GM21619 (cell line): ENCODE measurements around the gene XRN1.

ENCODE experiments used
- ATAC-seq: cut with Tn5 transposase; IDR thresholded peaks from one replicate; pipeline ENCODE4 v1.9.1; 2021; ENCODE audit not compliant: unreplicated experiment

Gene XRN1

DNA sequence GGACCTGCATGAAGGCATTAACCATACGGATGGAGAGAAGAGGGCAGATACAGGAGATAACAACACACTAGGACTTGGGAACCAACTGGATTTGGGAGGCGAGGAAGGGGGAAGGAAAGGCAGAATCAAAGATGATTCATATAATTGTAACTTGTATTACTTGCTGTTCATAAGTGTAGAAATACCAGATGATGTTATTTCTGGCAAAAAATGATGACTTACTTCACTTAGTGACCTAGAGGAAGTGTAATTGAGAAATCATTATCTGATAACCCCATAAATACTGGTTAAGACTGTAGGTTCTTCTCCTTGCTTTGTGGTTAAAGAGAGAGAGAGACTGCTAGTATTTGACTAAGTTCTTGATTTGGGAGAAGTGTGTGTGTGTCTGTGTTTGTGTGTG lies 172.0 kb downstream of the XRN1 start:
- ATAC-seq = no peak

DNA sequence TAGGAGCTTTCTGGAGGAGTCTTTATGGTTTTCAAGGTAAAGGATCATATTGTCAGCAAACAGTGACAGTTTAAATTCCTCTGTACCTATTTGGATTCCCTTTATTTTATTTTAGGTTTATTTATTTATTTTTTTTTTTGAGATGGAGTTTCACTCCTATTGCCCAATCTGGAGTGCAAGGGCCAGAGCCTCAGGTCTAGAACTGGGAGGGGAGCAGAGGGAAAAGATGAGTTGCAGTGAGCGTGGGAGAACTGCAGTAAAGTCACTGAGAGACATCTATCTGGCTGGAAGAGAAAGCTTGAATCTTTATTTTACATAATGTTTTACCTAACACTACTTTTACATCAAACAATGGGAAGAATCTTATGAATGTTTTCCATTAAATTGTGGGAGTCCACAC lies 172.9 kb downstream of the XRN1 start:
- no peak for ATAC-seq

DNA sequence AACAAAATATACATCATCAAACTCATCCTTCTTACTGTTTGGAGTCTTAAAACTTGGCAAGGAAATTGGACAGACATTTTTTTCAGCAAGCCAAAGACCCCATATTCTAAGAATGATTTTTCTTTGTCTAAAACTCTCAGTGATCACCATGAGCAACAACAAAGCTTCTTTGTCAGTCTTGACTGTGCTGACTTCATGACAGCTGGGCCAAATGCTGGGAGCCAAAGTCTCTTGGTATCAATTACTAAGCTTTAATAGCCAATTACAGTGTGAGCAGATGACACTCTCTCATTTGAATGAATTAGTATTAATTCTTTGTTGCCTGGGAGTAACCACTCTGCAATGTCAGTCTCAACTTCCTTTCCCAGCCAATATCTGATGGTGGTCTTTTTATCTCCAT lies 174.3 kb downstream of the XRN1 start:
- ATAC-seq = no peak

DNA sequence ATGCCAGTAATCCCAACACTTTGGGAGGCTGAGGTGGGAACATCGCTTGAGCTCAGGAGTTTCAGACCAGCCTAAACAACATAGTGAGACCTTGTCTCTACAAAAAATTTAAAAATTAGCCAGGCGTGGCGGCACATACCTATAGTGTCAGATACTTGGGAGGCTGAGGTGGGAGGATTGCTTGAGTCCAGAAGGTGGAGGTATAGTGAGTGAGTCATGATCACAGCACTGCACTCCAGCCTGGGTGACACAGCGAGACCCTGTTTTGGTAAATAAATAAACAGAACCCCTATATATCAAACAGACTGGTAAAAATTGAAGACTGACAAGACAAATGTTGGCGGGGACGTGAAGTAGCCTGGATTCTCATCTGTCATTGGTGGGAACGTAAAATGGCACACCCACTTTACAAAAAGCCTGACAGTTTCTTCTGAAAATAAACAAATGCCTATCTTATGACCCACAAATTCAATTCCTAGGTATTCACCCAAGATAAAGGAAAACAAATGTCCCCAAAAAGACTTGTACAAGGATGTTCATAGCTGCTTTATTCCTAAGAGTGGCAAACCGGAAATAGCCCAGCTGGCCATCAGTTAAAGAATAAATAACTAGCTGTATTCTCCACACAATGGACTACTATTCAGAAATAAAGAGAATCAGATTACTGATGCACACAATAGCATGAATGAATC lies 175.5 kb downstream of the XRN1 start:
- no peak for ATAC-seq

DNA sequence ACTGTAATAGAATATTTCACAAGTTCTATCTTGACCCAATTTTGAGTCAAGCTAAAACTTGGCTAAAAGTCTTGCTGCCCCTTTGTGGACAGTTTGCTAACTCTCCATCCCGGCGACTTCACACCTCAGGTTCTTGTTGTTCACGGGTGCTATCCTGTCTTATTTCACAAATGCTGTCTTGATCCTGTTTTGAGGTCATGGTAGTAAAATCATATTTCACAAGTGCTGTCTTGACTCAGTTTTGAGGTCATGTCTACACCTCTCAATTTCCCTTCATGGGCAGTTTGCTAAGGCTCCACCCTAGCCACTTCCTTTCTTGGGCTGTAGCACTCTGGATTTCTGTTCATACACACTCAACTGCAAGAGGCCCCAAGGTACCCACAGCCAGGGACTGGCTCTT lies 177.4 kb downstream of the XRN1 start:
- ATAC-seq = no peak

DNA sequence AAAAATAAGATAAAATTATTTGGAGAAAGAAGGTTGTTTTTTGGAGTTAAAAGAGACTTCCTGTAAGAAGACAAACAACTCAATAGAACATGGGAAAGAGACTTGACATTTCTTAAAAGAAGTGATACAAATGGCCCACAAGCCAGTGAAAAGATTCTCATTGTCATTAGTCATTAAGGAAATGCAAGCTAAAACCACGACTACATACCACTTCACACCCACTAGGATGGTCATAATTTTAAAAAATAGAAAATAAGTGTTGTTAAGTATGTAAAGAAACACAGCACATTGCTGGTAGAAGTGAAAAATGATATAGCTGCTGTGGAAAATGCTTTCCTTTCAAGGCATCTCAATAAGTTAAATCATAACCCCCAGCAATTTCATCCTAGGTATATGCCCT lies 178.1 kb downstream of the XRN1 start:
- ATAC-seq = no peak

DNA sequence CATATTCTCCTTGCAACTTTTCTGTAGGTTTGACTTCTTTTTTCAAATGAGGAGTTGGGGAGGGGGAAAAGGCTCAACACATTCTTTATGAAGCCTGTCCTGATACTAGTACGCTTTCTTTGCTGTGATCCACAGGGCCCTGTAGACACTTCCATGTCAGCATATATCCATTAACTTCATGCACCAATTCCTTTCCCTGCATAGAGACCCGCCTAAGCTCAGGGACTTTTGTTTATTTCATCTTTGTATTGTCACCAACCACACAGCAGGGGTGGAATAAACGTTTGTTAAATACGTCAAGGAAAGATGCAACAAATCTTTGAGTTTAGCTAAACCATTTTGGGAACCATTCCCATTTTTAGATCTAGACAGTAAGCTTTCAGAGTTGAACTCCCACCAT lies 179.4 kb downstream of the XRN1 start:
- no peak for ATAC-seq

DNA sequence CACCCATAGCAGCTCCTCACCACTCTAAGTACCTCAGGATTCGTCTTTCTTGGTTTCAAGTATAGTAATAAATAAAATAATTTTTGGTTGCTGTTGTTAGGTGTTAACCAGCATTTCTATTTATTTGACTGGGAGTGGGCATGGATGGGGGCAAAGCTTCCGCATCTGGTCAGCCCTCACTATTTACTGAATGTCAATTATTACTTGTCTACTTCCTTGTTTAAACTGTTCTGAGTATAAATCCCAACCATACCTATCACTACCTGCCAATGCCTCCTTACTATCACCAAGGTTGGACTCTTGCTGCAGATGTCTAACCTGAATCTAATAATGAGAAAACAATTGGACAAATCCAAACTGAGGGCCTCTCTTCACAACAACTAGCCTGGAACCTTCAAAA lies 180.6 kb downstream of the XRN1 start:
- ATAC-seq = no peak

DNA sequence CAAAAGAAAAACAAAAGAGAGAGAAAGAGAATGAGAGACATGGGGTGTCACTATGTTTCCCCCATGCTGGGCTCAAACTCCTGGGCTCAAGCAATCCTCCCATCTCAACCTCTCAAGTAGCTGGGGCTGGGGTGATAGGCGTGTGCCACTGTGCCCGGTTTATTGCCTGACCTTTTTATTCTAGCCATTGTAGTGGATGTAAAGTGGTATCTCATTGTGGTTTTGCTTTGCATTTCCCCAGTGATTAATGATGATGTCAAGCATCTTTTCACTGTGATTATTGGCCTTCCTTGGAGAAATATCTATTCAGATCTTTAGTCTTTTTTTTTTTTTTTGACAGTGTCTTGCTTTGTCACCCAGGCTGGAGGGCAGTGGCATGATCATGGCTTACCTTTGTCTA lies 184.7 kb downstream of the XRN1 start:
- no peak for ATAC-seq

DNA sequence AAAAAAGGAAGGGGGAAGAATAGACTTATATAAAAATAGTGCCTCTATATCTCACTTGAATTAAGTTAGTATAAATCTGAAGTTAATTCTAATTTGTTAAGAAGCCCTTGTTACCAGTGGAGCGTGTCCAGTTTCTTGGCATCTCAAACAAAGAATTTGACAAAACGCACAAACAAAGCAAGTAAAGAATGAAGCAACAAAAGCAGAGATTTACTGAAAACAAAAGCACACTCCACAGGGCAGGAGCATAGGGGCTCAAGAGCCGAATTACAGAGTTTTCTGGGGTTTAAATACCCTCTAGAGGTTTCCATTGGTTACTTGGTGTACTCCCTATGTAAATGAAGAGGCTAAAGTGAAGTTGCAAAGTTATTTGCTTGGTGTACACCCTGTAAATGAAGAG lies 188.5 kb downstream of the XRN1 start:
- ATAC-seq = no peak

DNA sequence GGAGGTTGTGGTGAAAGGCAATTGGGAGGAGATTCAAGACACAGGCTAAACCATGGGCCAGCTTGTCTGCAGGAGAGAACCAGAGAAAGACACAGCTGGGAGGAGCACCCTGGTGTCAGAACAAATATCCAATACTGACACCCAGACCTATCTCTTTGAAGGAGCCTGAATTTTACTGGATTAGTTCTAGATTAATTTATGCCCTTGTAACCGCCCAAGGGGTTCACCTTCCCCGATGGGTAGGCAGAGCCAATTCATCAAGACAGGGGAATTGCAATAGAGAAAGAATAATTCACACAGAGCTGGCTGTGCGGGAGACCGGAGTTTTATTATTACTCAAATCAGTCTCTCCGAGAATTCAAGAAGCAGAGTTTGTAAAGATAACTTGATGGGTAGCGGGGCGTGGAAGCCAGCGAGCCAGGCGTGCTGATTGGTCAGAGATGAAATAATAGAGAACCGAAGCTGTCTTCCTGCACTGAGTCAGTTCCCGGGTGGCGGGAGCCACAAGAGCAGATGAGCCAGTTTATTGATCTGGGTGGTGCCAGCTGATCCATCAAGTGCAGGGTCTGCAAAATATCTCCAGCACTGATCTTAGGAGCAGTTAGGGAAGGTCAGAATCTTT lies 191.0 kb downstream of the XRN1 start:
- no peak for ATAC-seq
